RPMI7951 (cell line): Measurements from ENCODE around the gene REXO1. TPM values are rescaled to one million over a fixed set of nuclear protein-coding genes. Genes with fewer than 3 reads are reported as not detected.

ENCODE experiments used
- DNase-seq: peaks from one replicate; pipeline ENCODE4 v3.0.0-alpha.2; 2012; ENCODE audit warnings: low read depth
- total RNA-seq: library from RNA; depleted of rRNA; stranded (reverse); fragments of >200 nt; shearing (Covaris generic); gene quantifications from 2 replicates; pipeline ENCODE4 v1.2.3, GENCODE V29; 2014; rRNA removed

The REXO1 gene
- total RNA-seq, 1 experiment from 2014 or later = 3.5 TPM

GRCh38 chr19:1767464-1767933 is 80.8 kb downstream of the REXO1 start:
- DNase-seq = no peak

DNA sequence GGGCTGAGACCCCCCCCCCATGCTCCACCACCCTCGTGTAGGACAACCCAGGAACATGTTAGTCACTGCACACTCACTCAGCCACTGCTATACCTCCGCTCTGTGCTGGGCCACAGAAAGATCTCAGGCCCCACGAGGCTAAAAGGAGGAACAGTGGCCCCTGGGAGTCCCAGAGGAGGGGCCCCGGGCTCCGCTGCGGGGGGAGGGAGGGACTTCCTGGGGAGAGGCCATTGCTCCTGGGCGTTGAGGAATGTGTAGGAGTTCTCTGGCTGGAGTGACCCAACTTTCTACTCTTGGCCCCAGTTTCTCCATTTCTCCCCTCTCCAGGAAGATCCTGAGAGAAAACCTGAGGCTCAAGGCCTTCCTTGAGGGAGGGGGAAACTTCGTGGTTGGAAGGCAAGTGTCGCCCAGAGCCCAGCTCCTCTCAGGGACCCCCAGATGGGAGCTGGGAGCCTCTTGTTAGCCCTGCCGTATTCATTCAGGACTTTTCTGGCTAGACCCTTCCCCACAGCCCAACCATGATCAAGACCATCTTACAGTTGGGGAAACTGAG is 81.4 kb downstream of the REXO1 start:
- no peak for DNase-seq

GRCh38 chr19:1765904-1766799 is 82.1 kb downstream of the REXO1 start:
- no peak for DNase-seq

Other genes starting within 250 kb of the REXO1 start
- gene UQCR11, start 243.0 kb downstream of the REXO1 start, total RNA-seq = 124 and 144 TPM in 2 replicates
- gene TCF3, start 195.9 kb downstream of the REXO1 start, total RNA-seq = 60.9 and 62.7 TPM in 2 replicates
- not detected in 2 replicates for gene ONECUT3, start 95.0 kb downstream of the REXO1 start, total RNA-seq
- 5.5 and 7.8 TPM in 2 replicates for gene ATP8B3, start 36.2 kb downstream of the REXO1 start, total RNA-seq
- 2.9 and 4.2 TPM in 2 replicates for gene KLF16, start 15.1 kb upstream of the REXO1 start, total RNA-seq
- gene ABHD17A, start 37.0 kb upstream of the REXO1 start, total RNA-seq = 42.1 and 61.5 TPM in 2 replicates
- gene ADAT3, start 56.9 kb upstream of the REXO1 start, total RNA-seq = 1.3 and 2.4 TPM in 2 replicates
- gene SCAMP4, start 56.9 kb upstream of the REXO1 start, total RNA-seq = 55.2 and 67.9 TPM in 2 replicates
- 38.6 and 45.4 TPM in 2 replicates for gene CSNK1G2, start 92.7 kb upstream of the REXO1 start, total RNA-seq
- 37.0 and 42.1 TPM in 2 replicates for gene BTBD2, start 167.2 kb upstream of the REXO1 start, total RNA-seq
- 52.0 and 54.4 TPM in 2 replicates for gene MKNK2, start 202.8 kb upstream of the REXO1 start, total RNA-seq
- 24.2 and 26.6 TPM in 2 replicates for gene MOB3A, start 247.8 kb upstream of the REXO1 start, total RNA-seq
- 1.4 and 2.2 TPM in 2 replicates for gene IZUMO4, start 248.4 kb upstream of the REXO1 start, total RNA-seq